B cell (primary cell): Measurements from ENCODE around the gene MAVS. TPM values are rescaled to one million over a fixed set of nuclear protein-coding genes. Genes with fewer than 3 reads are reported as not detected.
A peak's percentile ranks its signal among the peaks of the same experiment; 100 is the strongest.

Experiments
- ATAC-seq: fragments of 200-7000 bp; cut with Tn5 transposase; one replicate; pipeline ENCODE4 v1.10.0; 2021; ENCODE audit warnings: low read depth, mild to moderate bottlenecking, moderate number of reproducible peaks, moderate library complexity
- CTCF ChIA-PET: fragments of 350-600 bp; sonication (Branson Sonifier 250); formaldehyde crosslinking; loops from one replicate; lab custom pipeline; 2021; ENCODE audit warnings: antibody characterized with exemption, inconsistent platforms; lab: Charles Lee
- POLR2A ChIA-PET: fragments of 350-600 bp; sonication (Branson Sonifier 250); formaldehyde crosslinking; loops from one replicate; lab custom pipeline; 2021; ENCODE audit warnings: antibody characterized with exemption; lab: Charles Lee
- DNase-seq: peaks from one replicate; pipeline ENCODE4 v3.0.0; 2013
- H2AFZ ChIP-seq: 2 replicates; pipeline ENCODE4 v1.6.1; 2012; ENCODE audit warnings: mild to moderate bottlenecking, low read depth, low read length; ENCODE audit not compliant: insufficient read depth, poor library complexity, severe bottlenecking
- H3K27ac ChIP-seq, 2 donors: 1 replicate in 1 of 2; 2 replicates in 1 of 2; pipeline ENCODE4 v1.5.1; 2012 to 2013; ENCODE audit warnings: low read length in 2 of 2, mild to moderate bottlenecking in 2 of 2, moderate library complexity in 1 of 2
- H3K27me3 ChIP-seq, 4 experiments: fragments of 200-600 bp in 1 of 4; sonication (generic) in 1 of 4; replicated peaks in 1 of 4; 1 replicate in 2 of 4; 2 replicates in 2 of 4; pipeline versions ENCODE4 v1.6.1 to v1.7.0; 2013 to 2016; ENCODE audit warnings: low read length in 3 of 4, mild to moderate bottlenecking in 2 of 4, mixed read lengths in 1 of 4, moderate library complexity in 1 of 4; ENCODE audit not compliant: insufficient read depth in 4 of 4, control insufficient read depth in 3 of 4; ENCODE audit errors: control extremely low read depth in 1 of 4
- H3K36me3 ChIP-seq, 2 experiments: replicated peaks in 1 of 2; 1 replicate in 1 of 2; 2 replicates in 1 of 2; pipeline versions ENCODE4 v1.6.1 to v1.7.1; 2013; ENCODE audit warnings: low read length in 1 of 2; ENCODE audit not compliant: insufficient read depth in 2 of 2, control insufficient read depth in 1 of 2; ENCODE audit errors: control extremely low read depth in 1 of 2, extremely low read depth in 1 of 2
- H3K4me1 ChIP-seq, 2 donors: fragments of 200-600 bp in 1 of 2; sonication (generic) in 1 of 2; 1 replicate in 1 of 2; 2 replicates in 1 of 2; pipeline versions ENCODE4 v1.5.1 to v1.6.1; 2013 to 2017; ENCODE audit warnings: low read length in 2 of 2; ENCODE audit not compliant: control insufficient read depth in 2 of 2, insufficient read depth in 2 of 2
- H3K4me2 ChIP-seq: replicated peaks from 2 replicates; pipeline ENCODE3; 2012; ENCODE audit warnings: mild to moderate bottlenecking, low read depth, low read length; ENCODE audit not compliant: poor library complexity, severe bottlenecking
- H3K4me3 ChIP-seq, 5 experiments: fragments of 200-600 bp in 1 of 5; sonication (generic) in 1 of 5; 1 replicate in 3 of 5; 2 replicates in 2 of 5; pipeline versions ENCODE4 v1.5.1 to v1.7.0; 2011 to 2016; ENCODE audit warnings: low read length in 4 of 5, mild to moderate bottlenecking in 4 of 5, low read depth in 2 of 5, control low read depth in 1 of 5, moderate library complexity in 1 of 5; ENCODE audit not compliant: insufficient read depth in 1 of 5; ENCODE audit errors: control extremely low read depth in 1 of 5, extremely low read depth in 1 of 5
- H3K79me2 ChIP-seq: fragments of 200-600 bp; sonication (generic); one replicate; pipeline ENCODE4 v1.6.0; 2016; ENCODE audit warnings: low read length; ENCODE audit not compliant: control insufficient read depth, insufficient read depth
- H3K9ac ChIP-seq: fragments of 200-600 bp; sonication (generic); 2 replicates; pipeline ENCODE4 v1.6.1; 2017; ENCODE audit warnings: mild to moderate bottlenecking, low read length, moderate library complexity
- H3K9me3 ChIP-seq, 3 donors: one replicate each; pipeline versions ENCODE4 v1.6.1 to v1.7.1; 2013; ENCODE audit warnings: low read length in 2 of 3; ENCODE audit not compliant: control insufficient read depth in 2 of 3, insufficient read depth in 1 of 3; ENCODE audit errors: control extremely low read depth in 1 of 3
- H4K20me1 ChIP-seq: 2 replicates; pipeline ENCODE4 v1.6.0; 2012; ENCODE audit warnings: mild to moderate bottlenecking, low read length; ENCODE audit not compliant: insufficient read depth, control insufficient read depth, poor library complexity, severe bottlenecking
- H3K27ac Mint-ChIP-seq: one replicate; pipeline ENCODE4 v1.8.0; 2021; ENCODE audit warnings: mixed read lengths
- H3K27me3 Mint-ChIP-seq: one replicate; pipeline ENCODE4 v1.8.0; 2021; ENCODE audit warnings: mixed read lengths
- H3K4me1 Mint-ChIP-seq: one replicate; pipeline ENCODE4 v1.8.0; 2021; ENCODE audit warnings: mixed read lengths
- H3K4me3 Mint-ChIP-seq: one replicate; pipeline ENCODE4 v1.8.0; 2021; ENCODE audit warnings: mixed read lengths
- H3K9me3 Mint-ChIP-seq: one replicate; pipeline ENCODE4 v1.8.0; 2022; ENCODE audit warnings: mixed read lengths; ENCODE audit not compliant: insufficient read depth
- CTCF ChIP-seq: fragments of 200-600 bp; IDR thresholded peaks from one replicate; pipeline ENCODE4 v1.8.0; 2022; ENCODE audit warnings: antibody characterized with exemption, mild to moderate bottlenecking
- EZH2 ChIP-seq: IDR thresholded peaks from 2 replicates; pipeline ENCODE4 v1.6.1; 2012; ENCODE audit warnings: borderline replicate concordance, low read depth, mild to moderate bottlenecking, moderate library complexity, low read length; ENCODE audit not compliant: insufficient read depth, poor library complexity, severe bottlenecking
- WGBS: methylation state at CpG from one replicate; pipeline ENCODE4 v1.1.5; 2013; ENCODE audit warnings: missing lambda C conversion rate; ENCODE audit not compliant: insufficient coverage; 5-methylcytosine and 5-hydroxymethylcytosine counted together
- intact Hi-C: fragments of 100-400 bp; cut with micrococcal nuclease; formaldehyde crosslinking; loops from one replicate; pipeline ENCODE4 v1.10.0; 2022
- polyA plus RNA-seq: library from polyadenylated mRNA; depleted of rRNA; stranded (reverse); fragments of >200 nt; gene quantifications from 2 replicates; pipeline ENCODE4 v1.2.3, GENCODE V29; 2012
- total RNA-seq, 2 donors: library from RNA; stranded (reverse); fragments of 120-200 nt in 1 of 2; gene quantifications; 1 replicate in 1 of 2; 2 replicates in 1 of 2; pipeline versions ENCODE4 v1.2.3 to v1.2.4, GENCODE V29; 2013 to 2022

Gene MAVS
- total and polyA plus RNA-seq, 2 donors (not counting 1 experiment from before 2014, with no cell fraction given): 17.2 to 52.2 TPM

GRCh38 chr20:3802524-3803239, 44.0 kb upstream of the MAVS start:
- Mint-ChIP-seq H3K4me3 (peak overlapping the region; percentile 19), H3K4me1 (peaks cover 57% of the 10 kb centered on the region), H3K9me3 (no peaks in the 10 kb centered on the region), H3K27me3 (no peaks in the 10 kb centered on the region), H3K27ac (peak overlapping the region; percentile 54)
- no peak overlapping the region for H3K27ac ChIP-seq
- TF ChIP-seq EZH2 (no peak), CTCF (no peak)
- peaks cover 4% of the 10 kb centered on the region for H4K20me1 ChIP-seq
- intact Hi-C loops: no loop called here
- no peak overlapping the region for H2AFZ ChIP-seq
- ChIA-PET CTCF (interaction anchor here (0.5 kb wide), 1 partner anchor 34 kb away, joined by 3 read pairs; no protein-coding TSS in a partner anchor), POLR2A (no interaction called here)
- no peak overlapping the region for H3K9ac ChIP-seq
- no peaks in the 10 kb centered on the region for H3K9me3 ChIP-seq
- H3K4me2 ChIP-seq: no peak overlapping the region
- DNase-seq (no peak), ATAC-seq (no peak)
- 49% methylated on average over 6 of the region's 11 CpGs for WGBS
- peaks cover 0 to 62% of the 10 kb centered on the region in 2 experiments for H3K36me3 ChIP-seq
- H3K4me3 ChIP-seq: no peak overlapping the region
- H3K27me3 ChIP-seq: no peaks in the 10 kb centered on the region
- peaks cover 38 to 59% of the 10 kb centered on the region in 2 donors for H3K4me1 ChIP-seq
- peaks cover 37% of the 10 kb centered on the region for H3K79me2 ChIP-seq

GRCh38 chr20:3803289-3803688, 43.3 kb upstream of the MAVS start:
- no peak overlapping the region for H3K9ac ChIP-seq
- no peaks in the 10 kb centered on the region for H3K9me3 Mint-ChIP-seq
- peak overlapping the region; percentile 54 for H3K27ac Mint-ChIP-seq
- WGBS: 91% methylated on average over 14 of the region's 14 CpGs
- no peak overlapping the region for H2AFZ ChIP-seq
- peaks cover 51% of the 10 kb centered on the region for H3K4me1 Mint-ChIP-seq
- no peaks in the 10 kb centered on the region for H3K27me3 ChIP-seq
- intact Hi-C loops: no loop called here
- H3K4me3 ChIP-seq: no peak overlapping the region
- peaks cover 32 to 53% of the 10 kb centered on the region in 2 donors for H3K4me1 ChIP-seq
- no peaks in the 10 kb centered on the region for H3K27me3 Mint-ChIP-seq
- peaks cover 37% of the 10 kb centered on the region for H3K79me2 ChIP-seq
- ChIA-PET POLR2A (no interaction called here), CTCF (interaction anchor here (0.6 kb wide), 1 partner anchor 16 kb away, joined by 4 read pairs; no protein-coding TSS in a partner anchor)
- no peak overlapping the region for H3K4me2 ChIP-seq
- DNase-seq (no peak), ATAC-seq (no peak)
- H3K36me3 ChIP-seq: peaks cover 0 to 62% of the 10 kb centered on the region in 2 experiments
- peak overlapping the region; percentile 3 for H3K4me3 Mint-ChIP-seq
- H3K27ac ChIP-seq: no peak overlapping the region
- peaks cover 4% of the 10 kb centered on the region for H4K20me1 ChIP-seq
- TF ChIP-seq EZH2 (no peak), CTCF (no peak)
- H3K9me3 ChIP-seq: no peaks in the 10 kb centered on the region
